HG03139 (cell line): Measurements from ENCODE around the gene HDGFL2.
"Not testable (repeated sequence)": the region's sequence is repeated elsewhere in the genome, so short reads cannot be mapped to it uniquely, and the experiment has no call there.

Experiments
- ATAC-seq: cut with Tn5 transposase; IDR thresholded peaks from one replicate; pipeline ENCODE4 v1.9.1; 2021; ENCODE audit not compliant: unreplicated experiment

Gene HDGFL2

GRCh38 chr19:4529924-4530522, 57.9 kb downstream of the HDGFL2 start:
- ATAC-seq, result no peak

- no peak for ATAC-seq
Measured at GRCh38 chr19:4531562-4532165, 59.6 kb downstream of the HDGFL2 start.

- no peak for ATAC-seq
Measured at GRCh38 chr19:4533334-4533733, 61.2 kb downstream of the HDGFL2 start.

- ATAC-seq, result no peak
Measured at GRCh38 chr19:4533835-4534424, 61.8 kb downstream of the HDGFL2 start.

GRCh38 chr19:4534836-4535658, 63.0 kb downstream of the HDGFL2 start, which contains the start of gene PLIN5:
PLIN5 (minus strand) TSS chr19:4535224; CDS start chr19:4534074, 1,150 bp downstream.
- ATAC-seq, result no peak

GRCh38 chr19:4536798-4537197, 64.7 kb downstream of the HDGFL2 start:
- no peak for ATAC-seq

- ATAC-seq, result no peak
Measured at GRCh38 chr19:4537953-4538600, 66.0 kb downstream of the HDGFL2 start.

GRCh38 chr19:4538601-4538954, 66.5 kb downstream of the HDGFL2 start:
- no peak for ATAC-seq

GRCh38 chr19:4539169-4539692, 67.1 kb downstream of the HDGFL2 start:
- no peak for ATAC-seq

GRCh38 chr19:4539693-4540581, 67.8 kb downstream of the HDGFL2 start, which contains the start of gene LRG1:
LRG1 (minus strand) TSS chr19:4540036; CDS start chr19:4540013, 23 bp downstream.
- ATAC-seq, result no peak

GRCh38 chr19:4541114-4541805, 69.2 kb downstream of the HDGFL2 start:
- ATAC-seq, result no peak

GRCh38 chr19:4541806-4542145, 69.7 kb downstream of the HDGFL2 start:
- ATAC-seq, result not testable (repeated sequence)

- no peak for ATAC-seq
Measured at GRCh38 chr19:4542896-4543841, 71.1 kb downstream of the HDGFL2 start.

GRCh38 chr19:4543842-4544647, 71.9 kb downstream of the HDGFL2 start:
- no peak for ATAC-seq

- ATAC-seq, result no peak
Measured at GRCh38 chr19:4547303-4548237, 75.5 kb downstream of the HDGFL2 start.

GRCh38 chr19:4548238-4548584, 76.1 kb downstream of the HDGFL2 start:
- ATAC-seq, result no peak
